ENCODE data around the gene MRC1.
"Not testable (repeated sequence)": the region's sequence is repeated elsewhere in the genome, so short reads cannot be mapped to it uniquely, and the experiment has no call there.

Gene MRC1

GRCh38 chr10:17904564-17904963, 95.4 kb downstream of the MRC1 start:
- in situ Hi-C loops (cut with MboI; ENCODE audit: low sequenced_read_pairs), result no loop called here

- in situ Hi-C loops (cut with MboI; ENCODE audit: low sequenced_read_pairs), result no loop called here
Measured at GRCh38 chr10:17905491-17905890, 96.3 kb downstream of the MRC1 start.

- in situ Hi-C loops (cut with MboI; ENCODE audit: low sequenced_read_pairs), result no loop called here
Measured at GRCh38 chr10:17906002-17906401, 96.9 kb downstream of the MRC1 start.

GRCh38 chr10:17907641-17908040, 98.5 kb downstream of the MRC1 start:
- in situ Hi-C loops (cut with MboI; ENCODE audit: low sequenced_read_pairs), result no loop called here

GRCh38 chr10:17910125-17910789, 101.1 kb downstream of the MRC1 start:
- in situ Hi-C loops (cut with MboI; ENCODE audit: low sequenced_read_pairs), result no loop called here

GRCh38 chr10:17912754-17913153, 103.6 kb downstream of the MRC1 start:
- in situ Hi-C loops (cut with MboI; ENCODE audit: low sequenced_read_pairs), result no loop called here

- in situ Hi-C loops (cut with MboI; ENCODE audit: low sequenced_read_pairs), result no loop called here
Measured at GRCh38 chr10:17913604-17914003, 104.5 kb downstream of the MRC1 start.

GRCh38 chr10:17914169-17915045, 105.3 kb downstream of the MRC1 start:
- in situ Hi-C loops (cut with MboI; ENCODE audit: low sequenced_read_pairs), result no loop called here

- in situ Hi-C loops (cut with MboI; ENCODE audit: low sequenced_read_pairs), result no loop called here
Measured at GRCh38 chr10:17915181-17915580, 106.0 kb downstream of the MRC1 start.

GRCh38 chr10:17918187-17918903, 109.2 kb downstream of the MRC1 start:
- in situ Hi-C loops (cut with MboI; ENCODE audit: low sequenced_read_pairs), result no loop called here

GRCh38 chr10:17921378-17921777, 112.2 kb downstream of the MRC1 start:
- in situ Hi-C loops (cut with MboI; ENCODE audit: low sequenced_read_pairs), result no loop called here

- in situ Hi-C loops (cut with MboI; ENCODE audit: low sequenced_read_pairs), result no loop called here
Measured at GRCh38 chr10:17923728-17924127, 114.6 kb downstream of the MRC1 start.

GRCh38 chr10:17943033-17943745, 134.0 kb downstream of the MRC1 start:
- in situ Hi-C loops (cut with MboI; ENCODE audit: low sequenced_read_pairs), result no loop called here

GRCh38 chr10:17950269-17950668, 141.1 kb downstream of the MRC1 start:
- in situ Hi-C loops (cut with MboI; ENCODE audit: low sequenced_read_pairs), result not testable (repeated sequence)

- in situ Hi-C loops (cut with MboI; ENCODE audit: low sequenced_read_pairs), result no loop called here
Measured at GRCh38 chr10:17950726-17951125, 141.6 kb downstream of the MRC1 start.

GRCh38 chr10:17951868-17952371, 142.8 kb downstream of the MRC1 start, which contains the start of gene SLC39A12:
SLC39A12 (plus strand) TSS chr10:17951918; CDS start chr10:17953277, 1,359 bp downstream.
- in situ Hi-C loops (cut with MboI; ENCODE audit: low sequenced_read_pairs), result no loop called here

GRCh38 chr10:17954372-17954771, 145.2 kb downstream of the MRC1 start:
- in situ Hi-C loops (cut with MboI; ENCODE audit: low sequenced_read_pairs), result not testable (repeated sequence)

GRCh38 chr10:17954861-17955260, 145.7 kb downstream of the MRC1 start:
- in situ Hi-C loops (cut with MboI; ENCODE audit: low sequenced_read_pairs), result no loop called here

- in situ Hi-C loops (cut with MboI; ENCODE audit: low sequenced_read_pairs), result no loop called here
Measured at GRCh38 chr10:17958049-17958448, 148.9 kb downstream of the MRC1 start.

- in situ Hi-C loops (cut with MboI; ENCODE audit: low sequenced_read_pairs), result no loop called here
Measured at GRCh38 chr10:17959870-17960269, 150.7 kb downstream of the MRC1 start.

All from HL-60/S4 (cell line).